HUDEP-2 (cell line): Measurements from ENCODE around the gene TXLNG.
A peak's percentile ranks its signal among the peaks of the same experiment; 100 is the strongest.
"Not testable (repeated sequence)": the region's sequence is repeated elsewhere in the genome, so short reads cannot be mapped to it uniquely, and the experiment has no call there.

Experiments
- DNase-seq, 76 experiments: peaks; one replicate each; lab custom pipeline; 2025; ENCODE audit not compliant: unreplicated experiment in 76 of 76; lab: John Stamatoyannopoulos, UW

The TXLNG gene

GRCh38 chrX:16784440-16784839 is 1.8 kb upstream of the TXLNG start:
- not testable (repeated sequence) for DNase-seq

GRCh38 chrX:16785247-16786138 is 773 bp upstream of the TXLNG start:
- DNase-seq, result peak in 2 of 76 experiments; percentile 0 to 19

GRCh38 chrX:16786791-16787735 is 797 bp downstream of the TXLNG start:
- peak in 12 of 76 experiments; percentile 0 to 13 (median 2) for DNase-seq

- no peak for DNase-seq
These were observed 2.2 kb downstream of the TXLNG start for GRCh38 chrX:16788477-16788876.

GRCh38 chrX:16796298-16796697 is 10.0 kb downstream of the TXLNG start:
- no peak for DNase-seq

GRCh38 chrX:16797358-16797757 is 11.1 kb downstream of the TXLNG start:
- DNase-seq, result no peak

- no peak for DNase-seq
These were observed 11.6 kb downstream of the TXLNG start for GRCh38 chrX:16797841-16798240.

- no peak for DNase-seq
These were observed 18.7 kb downstream of the TXLNG start for GRCh38 chrX:16804923-16805464.

- DNase-seq, result no peak
These were observed 21.3 kb downstream of the TXLNG start for GRCh38 chrX:16807548-16807947.

GRCh38 chrX:16807976-16808542 is 21.8 kb downstream of the TXLNG start:
- no peak for DNase-seq

- DNase-seq, result no peak
These were observed 28.3 kb downstream of the TXLNG start for GRCh38 chrX:16814597-16814996.

GRCh38 chrX:16819634-16820033 is 33.4 kb downstream of the TXLNG start:
- no peak for DNase-seq

- DNase-seq, result no peak
These were observed 36.5 kb downstream of the TXLNG start for GRCh38 chrX:16822723-16823122.

- DNase-seq, result no peak
These were observed 39.2 kb downstream of the TXLNG start for GRCh38 chrX:16825264-16826035.

GRCh38 chrX:16826207-16826606 is 39.9 kb downstream of the TXLNG start:
- peak in 22 of 76 experiments; percentile 0 to 34 (median 8) for DNase-seq

GRCh38 chrX:16827225-16827624 is 41.0 kb downstream of the TXLNG start:
- no peak for DNase-seq

GRCh38 chrX:16828124-16828908 is 42.0 kb downstream of the TXLNG start:
- DNase-seq, result no peak

GRCh38 chrX:16832301-16832700 is 46.0 kb downstream of the TXLNG start:
- no peak for DNase-seq

- no peak for DNase-seq
These were observed 48.5 kb downstream of the TXLNG start for GRCh38 chrX:16834806-16835205.
